Gastroesophageal sphincter (tissue), 3 donors: Measurements from ENCODE around the gene TPCN1.

ENCODE experiments used
- CTCF ChIP-seq, 4 experiments: fragments of 200-600 bp in 2 of 4; fragments of 450-650 bp in 2 of 4; sonication (generic) in 1 of 4; IDR thresholded peaks; one replicate each; pipeline ENCODE4 v1.5.1; 2017 to 2019; ENCODE audit warnings: antibody characterized with exemption in 4 of 4, mild to moderate bottlenecking in 2 of 4, moderate library complexity in 2 of 4
- POLR2AphosphoS5 ChIP-seq: sonication (generic); formaldehyde crosslinking; IDR thresholded peaks from one replicate; pipeline ENCODE4 v1.6.1; 2017; ENCODE audit warnings: antibody characterized with exemption

- TF ChIP-seq CTCF (IDR thresholded peaks at IDR 0.05) = no peak
- no peak for TF ChIP-seq POLR2AphosphoS5
These were observed 5.2 kb upstream of the TPCN1 start for GRCh38 chr12:113216027-113216426.
